ENCODE data around the gene TRIM14.

TRIM14 gene, protein sequence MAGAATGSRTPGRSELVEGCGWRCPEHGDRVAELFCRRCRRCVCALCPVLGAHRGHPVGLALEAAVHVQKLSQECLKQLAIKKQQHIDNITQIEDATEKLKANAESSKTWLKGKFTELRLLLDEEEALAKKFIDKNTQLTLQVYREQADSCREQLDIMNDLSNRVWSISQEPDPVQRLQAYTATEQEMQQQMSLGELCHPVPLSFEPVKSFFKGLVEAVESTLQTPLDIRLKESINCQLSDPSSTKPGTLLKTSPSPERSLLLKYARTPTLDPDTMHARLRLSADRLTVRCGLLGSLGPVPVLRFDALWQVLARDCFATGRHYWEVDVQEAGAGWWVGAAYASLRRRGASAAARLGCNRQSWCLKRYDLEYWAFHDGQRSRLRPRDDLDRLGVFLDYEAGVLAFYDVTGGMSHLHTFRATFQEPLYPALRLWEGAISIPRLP

DNA sequence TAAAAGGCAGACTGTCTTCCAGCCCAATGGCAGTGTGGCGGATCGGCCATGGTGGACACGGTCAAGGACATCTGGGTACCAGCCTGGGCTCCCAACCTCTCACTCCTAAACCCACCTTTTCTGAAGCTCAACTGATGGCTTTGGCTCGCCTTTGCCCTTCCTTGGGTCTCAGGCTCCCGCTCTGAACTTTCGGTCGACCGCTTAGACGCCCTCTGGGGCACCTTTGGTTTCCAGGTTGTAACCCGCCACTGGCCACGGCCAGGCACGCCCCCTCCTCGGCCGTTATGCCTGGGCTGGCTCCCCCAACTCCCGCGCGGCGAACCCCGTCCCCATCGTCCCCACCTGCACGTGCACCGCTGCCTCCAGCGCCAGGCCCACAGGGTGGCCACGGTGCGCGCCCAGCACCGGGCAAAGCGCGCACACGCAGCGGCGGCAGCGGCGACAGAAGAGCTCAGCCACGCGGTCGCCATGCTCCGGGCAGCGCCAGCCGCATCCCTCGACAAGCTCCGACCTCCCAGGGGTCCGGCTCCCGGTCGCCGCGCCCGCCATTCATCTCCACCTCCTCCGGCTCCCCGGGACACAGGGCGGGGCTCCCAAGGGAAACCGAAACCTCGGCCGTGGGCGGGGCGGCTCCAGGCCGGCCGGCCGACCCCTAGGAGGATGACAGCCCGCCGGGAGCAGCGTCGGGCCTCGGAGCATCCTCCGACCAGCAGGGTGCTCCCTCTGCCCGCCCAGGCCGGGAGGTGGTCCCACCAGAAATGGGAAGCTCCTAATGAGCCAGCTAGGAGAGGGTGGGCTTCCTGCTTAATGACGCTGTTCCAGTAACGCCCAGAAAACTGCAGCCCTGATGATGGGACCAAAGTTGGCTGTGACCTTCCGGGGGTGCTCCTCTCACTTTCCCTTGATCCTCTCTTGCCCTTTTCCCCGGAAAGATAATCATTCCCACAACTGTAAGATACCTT, at the start of gene TRIM14:
Gene TRIM14, minus strand, starts transcription at position 583 of the 962 bp plus-strand sequence. Its CDS starts 34 bp downstream, at position 549.
- peak within 1 kb of the TSS; percentile 85 for H3K4me3 Mint-ChIP-seq
- H3K4me1 Mint-ChIP-seq (ENCODE audit: low read depth): peaks cover 42% of the 10 kb centered on the region
- no peaks in the 10 kb centered on the region for H3K27me3 Mint-ChIP-seq (ENCODE audit: low read depth)

DNA sequence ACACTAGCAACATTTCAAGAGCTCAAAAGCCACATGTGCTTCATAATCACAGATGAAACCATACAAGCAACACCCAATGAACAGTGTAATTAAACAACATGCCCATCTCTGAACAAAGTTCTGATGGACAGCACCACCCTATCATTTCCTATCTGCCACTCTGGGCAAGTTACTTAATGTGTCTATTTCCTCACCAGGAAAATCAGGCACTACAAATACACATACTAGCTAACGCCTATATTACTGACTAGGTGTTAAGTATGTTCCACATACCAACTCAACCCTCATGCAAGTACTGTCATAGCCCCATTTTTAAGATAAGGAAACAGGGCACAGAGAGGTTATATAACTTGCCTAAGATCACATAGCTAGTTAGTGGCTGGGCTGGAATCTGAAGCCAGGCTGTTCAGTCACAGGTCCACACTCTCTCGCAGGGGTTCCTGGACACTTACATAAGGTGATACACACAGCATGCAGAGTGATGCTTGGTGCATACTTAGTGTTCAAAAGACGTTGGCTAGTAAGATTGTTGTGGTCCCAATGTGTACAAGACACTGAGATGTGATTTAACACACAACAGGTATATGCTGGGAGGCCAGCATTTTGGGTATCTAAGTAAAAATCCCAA, 49.2 kb upstream of the TRIM14 start:
- Mint-ChIP-seq H3K4me3 (no peak overlapping the region), H3K27ac (no peak overlapping the region), H3K36me3 (ENCODE audit: low read depth) (no peaks in the 10 kb centered on the region), H3K27me3 (ENCODE audit: low read depth) (no peaks in the 10 kb centered on the region), H3K4me1 (ENCODE audit: low read depth) (peaks cover 16% of the 10 kb centered on the region), H3K9me3 (no peaks in the 10 kb centered on the region)

More for the DNA sequence above, at the start of gene TRIM14:
- no peaks in the 10 kb centered on the region for H3K9me3 Mint-ChIP-seq
- peaks cover 19% of the 10 kb centered on the region for H3K36me3 Mint-ChIP-seq (ENCODE audit: low read depth)
- H3K27ac Mint-ChIP-seq: peak within 1 kb of the TSS; percentile 90

DNA sequence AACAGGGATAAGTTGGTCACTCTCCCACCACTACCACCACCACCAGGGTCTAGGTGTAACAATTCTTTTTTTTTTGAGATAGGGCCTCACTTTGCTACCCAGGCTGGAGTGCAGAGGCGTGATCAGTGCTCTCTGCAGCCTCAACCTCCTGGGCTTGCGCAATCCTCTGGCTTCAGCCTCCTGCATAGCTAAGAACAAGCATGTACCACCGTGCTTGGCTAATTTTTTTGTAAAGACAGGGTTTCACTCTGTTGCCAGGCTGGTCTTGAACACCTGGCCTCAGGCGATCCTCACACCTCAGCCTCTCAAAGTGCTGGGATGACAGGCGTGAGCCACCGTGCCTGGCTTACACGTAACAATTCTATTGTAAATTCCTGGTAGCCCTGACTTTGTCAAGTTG, 45.9 kb upstream of the TRIM14 start:
- no peak overlapping the region for H3K4me3 Mint-ChIP-seq
- H3K4me1 Mint-ChIP-seq (ENCODE audit: low read depth): peaks cover 14% of the 10 kb centered on the region
- no peak overlapping the region for H3K27ac Mint-ChIP-seq

DNA sequence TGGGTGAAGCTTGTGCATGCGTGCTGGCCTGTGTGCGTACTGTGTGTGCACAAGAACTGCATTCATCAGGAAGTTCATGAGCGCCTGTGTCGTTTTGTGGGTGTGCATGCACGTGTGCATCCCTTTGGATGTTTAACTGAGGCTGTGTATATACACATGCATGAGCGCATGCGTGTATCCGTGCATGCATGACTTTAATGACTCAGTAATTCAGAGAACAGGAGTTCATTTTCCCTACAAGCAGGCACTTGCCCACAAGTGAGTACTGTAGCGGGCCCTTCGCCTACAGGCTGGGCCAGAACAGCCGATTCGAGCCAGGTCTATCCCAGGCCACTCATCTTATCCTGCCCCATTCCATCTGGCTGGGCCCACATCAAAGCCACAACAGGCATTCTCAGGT, 43.6 kb upstream of the TRIM14 start:
- no peaks in the 10 kb centered on the region for H3K9me3 Mint-ChIP-seq
- no peaks in the 10 kb centered on the region for H3K36me3 Mint-ChIP-seq (ENCODE audit: low read depth)
- peaks cover 12% of the 10 kb centered on the region for H3K4me1 Mint-ChIP-seq (ENCODE audit: low read depth)
- H3K4me3 Mint-ChIP-seq: no peak overlapping the region
- no peak overlapping the region for H3K27ac Mint-ChIP-seq
- no peaks in the 10 kb centered on the region for H3K27me3 Mint-ChIP-seq (ENCODE audit: low read depth)

More for the DNA sequence above, 45.9 kb upstream of the TRIM14 start:
- H3K9me3 Mint-ChIP-seq: no peaks in the 10 kb centered on the region
- no peaks in the 10 kb centered on the region for H3K27me3 Mint-ChIP-seq (ENCODE audit: low read depth)
- H3K36me3 Mint-ChIP-seq (ENCODE audit: low read depth): no peaks in the 10 kb centered on the region

DNA sequence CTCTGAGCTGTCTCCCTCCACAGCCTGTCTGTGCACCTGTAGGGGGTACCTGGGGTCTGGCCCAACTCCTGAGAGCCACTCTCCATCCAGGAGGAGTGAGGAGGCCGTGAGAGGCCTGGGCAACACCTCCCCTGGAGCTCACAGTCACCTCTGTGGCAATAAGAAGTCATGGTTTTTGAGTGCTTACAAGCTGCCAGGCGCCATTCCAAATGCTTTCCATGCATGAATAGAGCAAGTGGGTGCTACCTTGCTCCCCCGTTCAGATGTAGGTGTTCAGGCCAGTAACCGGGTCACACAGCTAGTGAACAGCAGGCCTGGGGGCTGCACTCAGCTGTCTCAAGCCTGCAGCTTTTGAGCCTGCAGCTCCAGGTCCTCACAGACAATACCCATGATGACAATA, 42.8 kb upstream of the TRIM14 start:
- Mint-ChIP-seq H3K27me3 (ENCODE audit: low read depth) (no peaks in the 10 kb centered on the region), H3K36me3 (ENCODE audit: low read depth) (no peaks in the 10 kb centered on the region), H3K4me1 (ENCODE audit: low read depth) (peaks cover 12% of the 10 kb centered on the region), H3K9me3 (no peaks in the 10 kb centered on the region), H3K27ac (no peak overlapping the region), H3K4me3 (no peak overlapping the region)

DNA sequence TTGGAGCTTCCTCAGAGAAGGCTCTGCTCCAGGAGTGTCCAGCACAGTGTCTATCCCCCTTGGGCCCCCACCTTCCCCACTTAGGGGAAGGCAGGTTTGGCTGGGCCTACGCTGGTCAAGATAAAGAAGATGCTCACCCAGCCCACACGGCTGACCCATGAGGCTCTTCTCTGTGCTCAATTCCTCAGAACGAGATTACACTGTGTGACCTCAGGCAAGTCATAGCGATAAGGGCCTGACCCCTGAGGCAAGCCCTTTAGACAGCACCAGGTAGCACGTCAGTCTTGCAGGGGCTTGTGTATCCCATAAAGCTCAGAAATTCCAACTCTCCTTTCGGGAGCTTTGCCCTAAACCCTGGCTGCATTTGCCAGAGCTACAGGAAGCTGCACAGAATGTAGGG, 40.8 kb upstream of the TRIM14 start:
- Mint-ChIP-seq H3K27me3 (ENCODE audit: low read depth) (no peaks in the 10 kb centered on the region), H3K4me3 (no peak overlapping the region), H3K9me3 (no peaks in the 10 kb centered on the region), H3K36me3 (ENCODE audit: low read depth) (peaks cover 3% of the 10 kb centered on the region), H3K4me1 (ENCODE audit: low read depth) (peaks cover 9% of the 10 kb centered on the region), H3K27ac (no peak overlapping the region)

DNA sequence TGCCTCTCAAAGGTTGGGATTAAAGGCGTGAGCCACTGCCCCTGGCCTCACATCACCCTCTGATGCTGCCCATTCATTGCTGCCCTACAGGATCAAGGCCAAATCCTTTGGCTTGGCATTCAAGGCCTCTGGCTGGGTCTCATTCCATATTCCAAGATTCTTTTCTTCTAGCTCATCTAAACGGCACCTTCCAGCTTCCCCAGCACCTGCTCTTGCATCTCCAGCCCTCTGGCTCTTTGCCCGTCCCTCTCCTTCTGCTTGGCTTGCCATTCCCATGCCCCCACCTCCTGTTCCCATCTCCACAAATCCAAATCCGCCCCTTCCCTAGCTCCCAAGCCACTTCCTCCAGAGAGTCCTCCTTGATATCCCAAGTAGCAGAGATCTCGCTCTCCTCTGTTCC, 40.3 kb upstream of the TRIM14 start:
- Mint-ChIP-seq H3K9me3 (no peaks in the 10 kb centered on the region), H3K36me3 (ENCODE audit: low read depth) (peaks cover 3% of the 10 kb centered on the region), H3K4me1 (ENCODE audit: low read depth) (peaks cover 9% of the 10 kb centered on the region), H3K27ac (peak overlapping the region; percentile 13), H3K4me3 (no peak overlapping the region), H3K27me3 (ENCODE audit: low read depth) (no peaks in the 10 kb centered on the region)

DNA sequence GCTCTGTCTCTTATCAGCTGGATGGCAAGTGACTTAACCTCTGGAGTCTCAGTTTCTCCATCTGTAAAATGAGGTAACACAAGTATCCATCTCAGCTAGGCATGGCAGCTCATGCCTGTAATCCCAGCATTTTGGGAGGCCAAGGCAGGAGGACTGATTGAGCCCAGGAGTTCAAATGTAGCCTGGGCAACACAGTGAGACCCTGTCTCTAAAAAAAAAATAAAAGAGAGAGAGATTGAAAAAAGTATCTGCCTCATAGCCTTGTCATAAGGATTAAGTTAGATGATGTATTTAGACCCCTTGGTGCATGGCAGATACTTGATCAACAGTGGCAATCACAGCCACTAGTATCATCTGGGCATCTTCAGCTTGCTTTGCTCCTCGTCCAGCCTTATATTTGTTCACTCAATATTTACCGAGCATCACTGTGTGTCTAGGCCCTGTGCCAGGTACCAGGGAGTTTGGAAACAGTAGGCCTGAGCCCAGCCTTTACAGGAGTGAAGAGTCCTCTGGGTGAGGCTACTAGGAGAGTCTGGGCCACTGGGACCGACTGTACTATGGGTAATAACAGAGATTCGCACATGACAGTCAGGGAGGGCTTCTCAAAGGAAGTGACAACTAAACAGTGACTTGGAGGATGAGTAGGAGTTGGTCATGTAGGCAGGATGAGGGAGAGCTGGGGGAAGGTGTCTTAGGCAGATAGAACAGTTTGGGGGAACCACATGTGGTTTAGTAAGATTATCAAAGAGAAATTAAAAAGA, 39.2 kb upstream of the TRIM14 start:
- peaks cover 3% of the 10 kb centered on the region for H3K36me3 Mint-ChIP-seq (ENCODE audit: low read depth)
- no peak overlapping the region for H3K27ac Mint-ChIP-seq
- H3K4me3 Mint-ChIP-seq: no peak overlapping the region

DNA sequence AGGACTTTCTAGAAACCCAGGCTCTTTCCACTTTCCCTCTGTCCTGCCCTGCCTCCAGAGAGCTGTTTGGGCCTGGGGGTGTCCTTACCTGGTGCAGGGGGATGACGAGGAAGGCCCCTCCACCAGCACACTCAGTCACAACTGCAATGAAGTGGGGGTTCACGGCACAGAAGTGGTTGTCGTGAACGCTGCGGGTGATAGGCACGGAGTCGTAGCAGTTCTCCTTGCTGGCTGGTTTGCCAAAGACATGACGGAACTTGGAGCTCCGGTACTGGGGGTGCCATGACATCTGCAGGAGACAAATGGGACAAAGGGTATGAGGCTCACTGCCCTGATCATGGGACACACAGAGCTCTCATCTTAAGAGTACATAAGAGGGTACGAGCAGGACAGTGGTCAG, 38.4 kb upstream of the TRIM14 start:
- Mint-ChIP-seq H3K4me1 (ENCODE audit: low read depth) (peaks cover 4% of the 10 kb centered on the region), H3K27ac (no peak overlapping the region), H3K4me3 (no peak overlapping the region), H3K9me3 (no peaks in the 10 kb centered on the region), H3K36me3 (ENCODE audit: low read depth) (peaks cover 3% of the 10 kb centered on the region), H3K27me3 (ENCODE audit: low read depth) (no peaks in the 10 kb centered on the region)

More for the DNA sequence above, 39.2 kb upstream of the TRIM14 start:
- H3K27me3 Mint-ChIP-seq (ENCODE audit: low read depth): no peaks in the 10 kb centered on the region
- H3K4me1 Mint-ChIP-seq (ENCODE audit: low read depth): peaks cover 4% of the 10 kb centered on the region
- H3K9me3 Mint-ChIP-seq: no peaks in the 10 kb centered on the region

DNA sequence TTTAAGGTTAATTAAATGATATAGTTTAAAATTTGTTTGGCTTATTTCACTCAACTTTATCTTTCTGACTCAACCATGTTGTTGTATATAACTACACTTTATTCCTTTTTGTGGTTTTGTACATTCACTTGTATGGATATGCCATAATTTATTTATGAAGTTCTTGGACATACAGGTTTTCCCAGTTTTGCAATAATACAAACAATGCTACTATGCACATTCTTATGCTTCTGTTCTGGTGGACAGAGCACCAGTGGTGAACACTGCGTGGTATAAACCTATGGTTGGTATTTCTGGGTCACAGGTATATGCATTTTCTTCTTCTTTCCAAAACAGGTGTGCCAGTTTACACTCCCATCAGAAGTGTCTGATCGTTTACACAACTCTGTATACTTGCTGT, 35.7 kb upstream of the TRIM14 start:
- no peaks in the 10 kb centered on the region for H3K9me3 Mint-ChIP-seq
- H3K27me3 Mint-ChIP-seq (ENCODE audit: low read depth): no peaks in the 10 kb centered on the region
- H3K36me3 Mint-ChIP-seq (ENCODE audit: low read depth): peaks cover 6% of the 10 kb centered on the region
- H3K4me3 Mint-ChIP-seq: no peak overlapping the region
- H3K27ac Mint-ChIP-seq: no peak overlapping the region
- peaks cover 9% of the 10 kb centered on the region for H3K4me1 Mint-ChIP-seq (ENCODE audit: low read depth)

DNA sequence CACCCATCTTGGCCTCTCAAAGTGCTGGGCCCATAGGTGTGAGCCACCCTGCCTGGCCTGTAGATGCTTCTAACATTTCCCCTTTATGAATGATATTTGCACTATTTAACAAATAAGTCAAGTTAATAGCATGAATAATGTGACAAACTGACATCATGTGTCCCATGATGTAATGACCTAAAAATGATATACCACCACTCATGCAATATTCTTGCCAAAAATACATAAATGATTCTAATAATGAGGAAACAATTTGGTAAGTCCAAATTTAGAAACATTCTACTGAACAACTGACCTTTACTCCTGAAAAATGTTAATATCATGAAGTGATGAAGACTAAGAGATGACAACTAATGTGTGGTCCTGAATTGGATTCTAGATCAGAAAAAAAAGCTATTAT, 33.5 kb upstream of the TRIM14 start:
- no peaks in the 10 kb centered on the region for H3K9me3 Mint-ChIP-seq
- no peaks in the 10 kb centered on the region for H3K27me3 Mint-ChIP-seq (ENCODE audit: low read depth)
- peaks cover 4% of the 10 kb centered on the region for H3K4me1 Mint-ChIP-seq (ENCODE audit: low read depth)
- peaks cover 6% of the 10 kb centered on the region for H3K36me3 Mint-ChIP-seq (ENCODE audit: low read depth)
- no peak overlapping the region for H3K4me3 Mint-ChIP-seq
- H3K27ac Mint-ChIP-seq: no peak overlapping the region

DNA sequence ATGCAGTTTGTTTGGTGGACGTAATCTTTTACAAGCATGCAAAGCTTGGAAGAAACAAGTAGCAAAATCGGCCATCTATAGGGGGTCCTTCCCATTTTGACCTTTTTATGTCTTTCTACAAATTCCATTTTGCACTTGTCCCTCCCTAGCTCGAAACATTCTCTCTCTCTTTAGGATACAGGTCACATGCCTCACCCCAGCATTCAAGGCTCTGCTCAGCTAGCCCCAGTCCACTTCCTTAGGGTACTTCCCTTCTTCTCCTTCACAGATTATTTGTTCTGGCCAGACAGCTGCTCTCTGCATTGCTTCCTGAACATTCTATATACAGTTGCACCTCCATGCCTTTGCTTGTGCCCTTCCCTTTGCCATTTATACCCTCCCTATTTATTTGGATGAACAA, 31.7 kb upstream of the TRIM14 start:
- H3K4me1 Mint-ChIP-seq (ENCODE audit: low read depth): peaks cover 4% of the 10 kb centered on the region
- H3K27me3 Mint-ChIP-seq (ENCODE audit: low read depth): no peaks in the 10 kb centered on the region
- peaks cover 2% of the 10 kb centered on the region for H3K36me3 Mint-ChIP-seq (ENCODE audit: low read depth)
- no peak overlapping the region for H3K4me3 Mint-ChIP-seq
- no peaks in the 10 kb centered on the region for H3K9me3 Mint-ChIP-seq
- H3K27ac Mint-ChIP-seq: no peak overlapping the region

DNA sequence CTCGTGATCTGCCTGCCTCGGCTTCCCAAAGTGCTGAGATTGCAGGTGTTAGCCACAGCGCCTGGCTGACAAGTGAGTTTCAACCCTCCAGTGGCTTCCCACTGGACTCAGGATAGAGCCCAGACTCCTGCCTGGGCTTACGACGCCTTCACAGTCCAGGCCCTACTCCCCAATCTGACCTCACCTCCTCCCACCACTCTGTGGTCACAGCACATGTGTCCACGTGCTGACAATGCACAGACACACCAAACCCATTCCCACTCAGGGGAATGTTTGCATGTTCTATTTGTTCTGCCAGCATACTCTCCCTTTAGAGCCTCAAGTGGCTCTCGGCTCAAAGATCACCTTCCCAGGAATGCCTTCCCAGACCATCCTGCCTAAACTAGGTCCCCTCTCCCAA, 31.1 kb upstream of the TRIM14 start:
- H3K4me1 Mint-ChIP-seq (ENCODE audit: low read depth): peaks cover 4% of the 10 kb centered on the region
- H3K27me3 Mint-ChIP-seq (ENCODE audit: low read depth): no peaks in the 10 kb centered on the region
- H3K9me3 Mint-ChIP-seq: no peaks in the 10 kb centered on the region
- no peak overlapping the region for H3K27ac Mint-ChIP-seq
- peaks cover 2% of the 10 kb centered on the region for H3K36me3 Mint-ChIP-seq (ENCODE audit: low read depth)
- no peak overlapping the region for H3K4me3 Mint-ChIP-seq

DNA sequence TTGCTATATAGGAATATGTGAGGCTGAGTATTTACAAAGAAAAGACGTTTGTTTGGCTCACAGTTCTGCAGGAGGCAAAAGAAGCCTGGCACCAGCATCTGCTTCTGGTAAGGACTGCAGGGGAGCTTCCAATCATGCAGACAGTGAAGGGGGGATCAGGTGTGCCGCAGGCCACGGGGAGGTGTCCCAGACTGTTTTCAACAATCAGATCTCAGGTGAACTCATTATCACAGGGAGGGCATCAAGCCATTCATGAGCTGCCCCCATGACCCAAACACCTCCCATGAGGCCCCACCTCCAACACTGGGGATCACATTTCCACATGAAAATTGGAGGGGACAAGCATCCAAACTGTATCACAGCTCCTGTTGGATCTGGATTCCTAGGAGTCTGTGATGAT, 30.4 kb upstream of the TRIM14 start:
- H3K36me3 Mint-ChIP-seq (ENCODE audit: low read depth): peaks cover 2% of the 10 kb centered on the region
- H3K27ac Mint-ChIP-seq: no peak overlapping the region
- H3K9me3 Mint-ChIP-seq: no peaks in the 10 kb centered on the region
- H3K27me3 Mint-ChIP-seq (ENCODE audit: low read depth): no peaks in the 10 kb centered on the region
- peaks cover 4% of the 10 kb centered on the region for H3K4me1 Mint-ChIP-seq (ENCODE audit: low read depth)
- no peak overlapping the region for H3K4me3 Mint-ChIP-seq

Measured in T-helper 1 cell treated with Interleukin-12 subunit alpha and Interleukin-12 subunit beta and Interleukin-4 antibody, amounts not matched to agents 30 μg/mL and 1 μg/mL, for 36 hours (primary cell).